ENCODE results near the gene PHACTR2.

Gene PHACTR2

DNA sequence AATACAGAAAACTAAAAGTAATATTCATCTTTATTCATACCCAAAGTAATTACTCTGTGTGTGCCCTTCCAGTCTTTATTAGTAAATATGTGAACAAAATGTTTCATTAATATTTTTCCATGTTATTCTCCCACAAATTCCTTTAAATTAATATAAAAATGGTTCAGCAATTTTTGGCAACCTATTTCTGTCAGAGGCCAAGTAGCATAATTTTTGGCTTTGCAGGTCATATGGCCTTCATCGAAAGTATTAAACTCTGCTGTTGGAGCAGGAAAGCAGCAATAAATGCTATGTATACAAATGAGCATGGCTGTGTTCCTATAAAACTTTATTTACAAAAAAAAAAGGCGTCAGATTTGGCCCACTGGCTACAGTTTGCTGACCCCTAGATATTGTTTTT is 202.6 kb downstream of the PHACTR2 start:
- no peak for DNase-seq (ENCODE audit: low spot score)
- in situ Hi-C loops (cut with MboI; ENCODE audit: low sequenced_read_pairs, unreplicated experiment): no loop called here
- TF ChIP-seq, protein P1, sequence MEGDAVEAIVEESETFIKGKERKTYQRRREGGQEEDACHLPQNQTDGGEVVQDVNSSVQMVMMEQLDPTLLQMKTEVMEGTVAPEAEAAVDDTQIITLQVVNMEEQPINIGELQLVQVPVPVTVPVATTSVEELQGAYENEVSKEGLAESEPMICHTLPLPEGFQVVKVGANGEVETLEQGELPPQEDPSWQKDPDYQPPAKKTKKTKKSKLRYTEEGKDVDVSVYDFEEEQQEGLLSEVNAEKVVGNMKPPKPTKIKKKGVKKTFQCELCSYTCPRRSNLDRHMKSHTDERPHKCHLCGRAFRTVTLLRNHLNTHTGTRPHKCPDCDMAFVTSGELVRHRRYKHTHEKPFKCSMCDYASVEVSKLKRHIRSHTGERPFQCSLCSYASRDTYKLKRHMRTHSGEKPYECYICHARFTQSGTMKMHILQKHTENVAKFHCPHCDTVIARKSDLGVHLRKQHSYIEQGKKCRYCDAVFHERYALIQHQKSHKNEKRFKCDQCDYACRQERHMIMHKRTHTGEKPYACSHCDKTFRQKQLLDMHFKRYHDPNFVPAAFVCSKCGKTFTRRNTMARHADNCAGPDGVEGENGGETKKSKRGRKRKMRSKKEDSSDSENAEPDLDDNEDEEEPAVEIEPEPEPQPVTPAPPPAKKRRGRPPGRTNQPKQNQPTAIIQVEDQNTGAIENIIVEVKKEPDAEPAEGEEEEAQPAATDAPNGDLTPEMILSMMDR (IDR thresholded peaks at IDR 0.05; ENCODE audit: borderline replicate concordance, control extremely low read depth, extremely low read depth, insufficient read depth, missing control alignments): no peak
